Trophoblast cell (in vitro differentiated cells and primary cell): Measurements from ENCODE around the gene DNMT1.

Source experiments
- DNase-seq, 2 donors: peaks; one replicate each; pipeline ENCODE4 v3.0.0-alpha.2; 2016
- H2AFZ ChIP-seq: 2 replicates; pipeline ENCODE4 v1.6.1; 2013; ENCODE audit warnings: low read length, moderate library complexity, mild to moderate bottlenecking; ENCODE audit not compliant: insufficient read depth, poor library complexity
- H2AK5ac ChIP-seq: 2 replicates; pipeline ENCODE4 v1.6.1; 2013; ENCODE audit warnings: mild to moderate bottlenecking, low read length
- H2BK120ac ChIP-seq: 2 replicates; pipeline ENCODE4 v1.6.1; 2013; ENCODE audit warnings: low read length, mild to moderate bottlenecking, moderate library complexity; ENCODE audit not compliant: insufficient read depth, poor library complexity
- H2BK12ac ChIP-seq: 2 replicates; pipeline ENCODE4 v1.6.1; 2013; ENCODE audit warnings: mild to moderate bottlenecking, low read length, moderate library complexity
- H2BK5ac ChIP-seq: 2 replicates; pipeline ENCODE4 v1.6.1; 2013; ENCODE audit warnings: low read length, low read depth, moderate library complexity, mild to moderate bottlenecking; ENCODE audit not compliant: poor library complexity
- H3K14ac ChIP-seq: 2 replicates; pipeline ENCODE4 v1.6.1; 2013; ENCODE audit warnings: mild to moderate bottlenecking, low read length
- H3K18ac ChIP-seq: 2 replicates; pipeline ENCODE4 v1.6.1; 2013; ENCODE audit warnings: mild to moderate bottlenecking, low read length
- H3K23ac ChIP-seq: 2 replicates; pipeline ENCODE4 v1.6.1; 2013; ENCODE audit warnings: low read length
- H3K27ac ChIP-seq: 2 replicates; pipeline ENCODE4 v1.5.1; 2013; ENCODE audit warnings: low read depth, mild to moderate bottlenecking, inconsistent platforms, low read length, moderate library complexity
- H3K27me3 ChIP-seq: 2 replicates; pipeline ENCODE4 v1.6.1; 2013; ENCODE audit warnings: inconsistent platforms, mild to moderate bottlenecking, low read length, moderate library complexity; ENCODE audit not compliant: insufficient read depth
- H3K36me3 ChIP-seq, 2 experiments: 1 replicate in 1 of 2; 2 replicates in 1 of 2; pipeline ENCODE4 v1.6.1; 2013; ENCODE audit warnings: low read length in 2 of 2, mild to moderate bottlenecking in 2 of 2, moderate library complexity in 1 of 2; ENCODE audit not compliant: insufficient read depth in 2 of 2, control insufficient read depth in 1 of 2
- H3K4ac ChIP-seq: 2 replicates; pipeline ENCODE4 v1.6.1; 2013; ENCODE audit warnings: low read depth, mild to moderate bottlenecking, low read length, moderate library complexity
- H3K4me1 ChIP-seq, 2 experiments: 1 replicate in 1 of 2; 2 replicates in 1 of 2; pipeline ENCODE4 v1.6.1; 2013; ENCODE audit warnings: low read length in 2 of 2, mild to moderate bottlenecking in 2 of 2, moderate library complexity in 1 of 2; ENCODE audit not compliant: insufficient read depth in 2 of 2, control insufficient read depth in 1 of 2
- H3K4me2 ChIP-seq: 2 replicates; pipeline ENCODE4 v1.6.1; 2013; ENCODE audit warnings: inconsistent platforms, mild to moderate bottlenecking, low read length, moderate library complexity
- H3K4me3 ChIP-seq: 2 replicates; pipeline ENCODE4 v1.5.1; 2013; ENCODE audit warnings: mild to moderate bottlenecking, low read depth, low read length, inconsistent platforms
- H3K79me1 ChIP-seq: one replicate; pipeline ENCODE4 v1.6.1; 2013; ENCODE audit warnings: low read length
- H3K79me2 ChIP-seq: 2 replicates; pipeline ENCODE4 v1.6.1; 2013; ENCODE audit warnings: low read length, mild to moderate bottlenecking; ENCODE audit not compliant: control insufficient read depth, insufficient read depth, poor library complexity
- H3K9ac ChIP-seq: 2 replicates; pipeline ENCODE4 v1.6.1; 2013; ENCODE audit warnings: mild to moderate bottlenecking, low read length
- H3K9me3 ChIP-seq: 2 replicates; pipeline ENCODE4 v1.6.1; 2013; ENCODE audit warnings: low read depth, mild to moderate bottlenecking, control low read depth, inconsistent platforms, low read length; ENCODE audit not compliant: insufficient read depth
- H4K12ac ChIP-seq: 2 replicates; pipeline ENCODE4 v1.6.1; 2013; ENCODE audit warnings: low read depth, mild to moderate bottlenecking, low read length, moderate library complexity
- H4K8ac ChIP-seq: 2 replicates; pipeline ENCODE4 v1.6.1; 2013; ENCODE audit warnings: low read depth, mild to moderate bottlenecking, low read length, moderate library complexity
- H4K91ac ChIP-seq: one replicate; pipeline ENCODE4 v1.6.1; 2013; ENCODE audit warnings: low read depth, mild to moderate bottlenecking, low read length, moderate library complexity
- WGBS: extraction: QIAGEN DNeasy Blood & Tissue Kit; methylation state at CpG from one replicate; pipeline ENCODE4 v1.1.7; 2013; ENCODE audit warnings: missing lambda C conversion rate; ENCODE audit not compliant: insufficient read length, insufficient coverage; ENCODE audit errors: extremely low coverage; 5-methylcytosine and 5-hydroxymethylcytosine counted together

The DNMT1 gene

GRCh38 chr19:10107254-10107653, 87.5 kb downstream of the DNMT1 start:
- H3K36me3 ChIP-seq, result peaks cover 35 to 42% of the 10 kb centered on the region in 2 experiments
- no peak overlapping the region for H3K14ac ChIP-seq
- no peak overlapping the region for H4K12ac ChIP-seq
- peak overlapping the region; percentile 72 for H3K4me2 ChIP-seq
- H3K4ac ChIP-seq, result peak overlapping the region; percentile 90
- H2BK12ac ChIP-seq, result no peak overlapping the region
- no peak overlapping the region for H2AFZ ChIP-seq
- H3K79me1 ChIP-seq, result peaks cover 3% of the 10 kb centered on the region
- H3K9me3 ChIP-seq, result no peaks in the 10 kb centered on the region
- peak overlapping the region; percentile 57 for H3K9ac ChIP-seq
- no peak overlapping the region for H2BK5ac ChIP-seq
- H3K23ac ChIP-seq, result no peak overlapping the region
- peaks cover 9% of the 10 kb centered on the region for H3K79me2 ChIP-seq
- peak overlapping the region; percentile 76 for H4K8ac ChIP-seq
- H4K91ac ChIP-seq, result no peak overlapping the region
- no peak overlapping the region for H3K18ac ChIP-seq
- H2BK120ac ChIP-seq, result no peak overlapping the region
- H3K4me1 ChIP-seq, result peaks cover 0 to 11% of the 10 kb centered on the region in 2 experiments
- H3K4me3 ChIP-seq, result no peak overlapping the region
- no peak for DNase-seq
- no peak overlapping the region for H3K27ac ChIP-seq
- no peak overlapping the region for H2AK5ac ChIP-seq
- no CpG with 5 or more reads among the region's 10 CpGs for WGBS
- no peaks in the 10 kb centered on the region for H3K27me3 ChIP-seq

- Histone ChIP-seq H3K4me2 (peak within 1 kb of the TSS; percentile 72), H3K4me3 (peak within 1 kb of the TSS; percentile 88), H3K4me1 (peaks cover 0 to 10% of the 10 kb centered on the region in 2 experiments), H3K36me3 (peaks cover 33 to 36% of the 10 kb centered on the region in 2 experiments), H3K23ac (no peak within 1 kb of the TSS), H3K4ac (peak within 1 kb of the TSS; percentile 90), H3K9ac (peak within 1 kb of the TSS; percentile 93), H2BK5ac (peak within 1 kb of the TSS; percentile 76), H3K9me3 (no peaks in the 10 kb centered on the region), H2AK5ac (peak within 1 kb of the TSS; percentile 85), H4K8ac (peak within 1 kb of the TSS; percentile 98), H2BK12ac (no peak within 1 kb of the TSS), H2BK120ac (peak within 1 kb of the TSS; percentile 67), H3K79me2 (peaks cover 9% of the 10 kb centered on the region), H3K14ac (peak within 1 kb of the TSS; percentile 87), H3K79me1 (peaks cover 3% of the 10 kb centered on the region), H3K27ac (no peak within 1 kb of the TSS), H3K18ac (peak within 1 kb of the TSS; percentile 88), H3K27me3 (no peaks in the 10 kb centered on the region), H4K12ac (peak within 1 kb of the TSS; percentile 64), H2AFZ (peak within 1 kb of the TSS; percentile 84), H4K91ac (peak within 1 kb of the TSS; percentile 90)
- no CpG with 5 or more reads among the region's 71 CpGs for WGBS
- DNase-seq, result peak; percentile 99
Measured at GRCh38 chr19:10106100-10106936, 88.4 kb downstream of the DNMT1 start, which contains the start of gene PPAN. Gene PPAN, plus strand, starts transcription at chr19:10106362. Its CDS starts 33 bp downstream, at chr19:10106395.

GRCh38 chr19:10105509-10106099, 89.1 kb downstream of the DNMT1 start:
- Histone ChIP-seq H3K14ac (no peak overlapping the region), H2AK5ac (no peak overlapping the region), H3K79me2 (peaks cover 9% of the 10 kb centered on the region)

GRCh38 chr19:10104665-10105508, 89.9 kb downstream of the DNMT1 start:
- Histone ChIP-seq H3K79me2 (peaks cover 9% of the 10 kb centered on the region), H3K9me3 (no peaks in the 10 kb centered on the region), H2BK120ac (no peak overlapping the region), H3K4me2 (no peak overlapping the region), H3K36me3 (peaks cover 18 to 22% of the 10 kb centered on the region in 2 experiments), H2AK5ac (no peak overlapping the region), H3K23ac (no peak overlapping the region), H3K27ac (no peak overlapping the region), H2BK5ac (no peak overlapping the region), H2BK12ac (no peak overlapping the region), H3K27me3 (no peaks in the 10 kb centered on the region), H3K4me3 (no peak overlapping the region), H3K9ac (no peak overlapping the region), H4K12ac (no peak overlapping the region), H3K14ac (no peak overlapping the region), H3K18ac (no peak overlapping the region), H3K4ac (no peak overlapping the region), H2AFZ (no peak overlapping the region), H3K4me1 (peaks cover 0 to 10% of the 10 kb centered on the region in 2 experiments), H4K8ac (peak overlapping the region; percentile 29), H3K79me1 (peaks cover 3% of the 10 kb centered on the region), H4K91ac (no peak overlapping the region)
- no CpG with 5 or more reads among the region's 15 CpGs for WGBS
- no peak for DNase-seq

More at GRCh38 chr19:10105509-10106099, 89.1 kb downstream of the DNMT1 start:
- Histone ChIP-seq H3K36me3 (peaks cover 26 to 30% of the 10 kb centered on the region in 2 experiments), H4K91ac (no peak overlapping the region), H2BK120ac (no peak overlapping the region), H2BK12ac (no peak overlapping the region), H2AFZ (peak overlapping the region; percentile 38), H3K9ac (no peak overlapping the region), H3K4me3 (no peak overlapping the region), H3K23ac (no peak overlapping the region), H3K18ac (no peak overlapping the region), H4K8ac (no peak overlapping the region), H3K9me3 (no peaks in the 10 kb centered on the region), H3K4ac (no peak overlapping the region), H3K27me3 (no peaks in the 10 kb centered on the region), H3K4me2 (peak overlapping the region; percentile 22), H3K4me1 (peaks cover 0 to 10% of the 10 kb centered on the region in 2 experiments), H4K12ac (no peak overlapping the region), H3K79me1 (peaks cover 3% of the 10 kb centered on the region), H3K27ac (no peak overlapping the region), H2BK5ac (no peak overlapping the region)
- DNase-seq, result no peak
- WGBS, result no CpG with 5 or more reads among the region's 16 CpGs
